Superior temporal gyrus (tissue), 1 donor: Measurements from ENCODE around the gene CRELD1.

Source experiments
- DNase-seq: peaks from one replicate; pipeline ENCODE4 v3.0.0-alpha.2; 2016; ENCODE audit errors: extremely low spot score

The CRELD1 gene

GRCh38 chr3:9955611-9956352 is 22.1 kb downstream of the CRELD1 start:
- DNase-seq = no peak

GRCh38 chr3:9957214-9957613 is 23.6 kb downstream of the CRELD1 start:
- peak; percentile 55 for DNase-seq

GRCh38 chr3:9965200-9965875 is 31.7 kb downstream of the CRELD1 start:
- DNase-seq = no peak

- DNase-seq = no peak
Observed at GRCh38 chr3:9966841-9967240, 33.2 kb downstream of the CRELD1 start.

GRCh38 chr3:9969632-9970019 is 36.0 kb downstream of the CRELD1 start:
- DNase-seq = no peak

- DNase-seq = no peak
Observed at GRCh38 chr3:9970020-9970652, 36.5 kb downstream of the CRELD1 start.

GRCh38 chr3:9976721-9977709 is 43.4 kb downstream of the CRELD1 start:
- peak; percentile 24 for DNase-seq

- DNase-seq = no peak
Observed at GRCh38 chr3:9978710-9979305, 45.2 kb downstream of the CRELD1 start.

GRCh38 chr3:9980251-9980650 is 46.6 kb downstream of the CRELD1 start:
- DNase-seq = no peak

GRCh38 chr3:9986230-9986725 is 52.6 kb downstream of the CRELD1 start:
- no peak for DNase-seq

- DNase-seq = no peak
Observed at GRCh38 chr3:9994086-9994844, 60.6 kb downstream of the CRELD1 start.
